ENCODE results near the gene CIAO2A.
A peak's percentile ranks its signal among the peaks of the same experiment; 100 is the strongest.

The CIAO2A gene

GRCh38 chr15:64045101-64045435 is 48.6 kb downstream of the CIAO2A start:
- FAIRE-seq, result no peak
- DNase-seq (ENCODE audit: insufficient read length, low spot score), result no peak

GRCh38 chr15:64044300-64045100 is 49.1 kb downstream of the CIAO2A start:
- DNase-seq (ENCODE audit: insufficient read length, low spot score) (peak; percentile 67), FAIRE-seq (peak; percentile 94)

- FAIRE-seq (no peak), DNase-seq (ENCODE audit: insufficient read length, low spot score) (no peak)
Measured at GRCh38 chr15:64038878-64039610, 54.6 kb downstream of the CIAO2A start.

- FAIRE-seq (no peak), DNase-seq (ENCODE audit: insufficient read length, low spot score) (no peak)
Measured at GRCh38 chr15:64037966-64038365, 55.7 kb downstream of the CIAO2A start.

GRCh38 chr15:64037116-64037515 is 56.5 kb downstream of the CIAO2A start:
- FAIRE-seq, result no peak
- no peak for DNase-seq (ENCODE audit: insufficient read length, low spot score)

GRCh38 chr15:64035525-64035924 is 58.1 kb downstream of the CIAO2A start:
- no peak for DNase-seq (ENCODE audit: insufficient read length, low spot score)
- FAIRE-seq, result no peak

GRCh38 chr15:64034519-64034918 is 59.1 kb downstream of the CIAO2A start:
- no peak for FAIRE-seq
- no peak for DNase-seq (ENCODE audit: insufficient read length, low spot score)

- FAIRE-seq, result no peak
Measured at GRCh38 chr15:64032329-64032728, 61.3 kb downstream of the CIAO2A start.

GRCh38 chr15:64030123-64030522 is 63.5 kb downstream of the CIAO2A start:
- FAIRE-seq, result no peak

More at GRCh38 chr15:64032329-64032728, 61.3 kb downstream of the CIAO2A start:
- no peak for DNase-seq (ENCODE audit: insufficient read length, low spot score)

GRCh38 chr15:64029633-64030032 is 64.0 kb downstream of the CIAO2A start:
- DNase-seq (ENCODE audit: insufficient read length, low spot score), result no peak
- FAIRE-seq, result no peak

More at GRCh38 chr15:64030123-64030522, 63.5 kb downstream of the CIAO2A start:
- no peak for DNase-seq (ENCODE audit: insufficient read length, low spot score)

GRCh38 chr15:64029110-64029509 is 64.5 kb downstream of the CIAO2A start:
- FAIRE-seq (no peak), DNase-seq (ENCODE audit: insufficient read length, low spot score) (no peak)

GRCh38 chr15:64026591-64026990 is 67.0 kb downstream of the CIAO2A start:
- DNase-seq (ENCODE audit: insufficient read length, low spot score), result no peak
- FAIRE-seq, result no peak

- no peak for FAIRE-seq
- DNase-seq (ENCODE audit: insufficient read length, low spot score), result no peak
Measured at GRCh38 chr15:64024172-64025050, 69.2 kb downstream of the CIAO2A start.

- FAIRE-seq (no peak), DNase-seq (ENCODE audit: insufficient read length, low spot score) (no peak)
Measured at GRCh38 chr15:64023220-64023619, 70.4 kb downstream of the CIAO2A start.

GRCh38 chr15:64022571-64022970 is 71.1 kb downstream of the CIAO2A start:
- FAIRE-seq (no peak), DNase-seq (ENCODE audit: insufficient read length, low spot score) (no peak)

All from GM19239 (cell line).